Measurements from ENCODE around the gene SCAF4. TPM values are rescaled to one million over a fixed set of nuclear protein-coding genes. Genes with fewer than 3 reads are reported as not detected.

The SCAF4 gene, protein sequence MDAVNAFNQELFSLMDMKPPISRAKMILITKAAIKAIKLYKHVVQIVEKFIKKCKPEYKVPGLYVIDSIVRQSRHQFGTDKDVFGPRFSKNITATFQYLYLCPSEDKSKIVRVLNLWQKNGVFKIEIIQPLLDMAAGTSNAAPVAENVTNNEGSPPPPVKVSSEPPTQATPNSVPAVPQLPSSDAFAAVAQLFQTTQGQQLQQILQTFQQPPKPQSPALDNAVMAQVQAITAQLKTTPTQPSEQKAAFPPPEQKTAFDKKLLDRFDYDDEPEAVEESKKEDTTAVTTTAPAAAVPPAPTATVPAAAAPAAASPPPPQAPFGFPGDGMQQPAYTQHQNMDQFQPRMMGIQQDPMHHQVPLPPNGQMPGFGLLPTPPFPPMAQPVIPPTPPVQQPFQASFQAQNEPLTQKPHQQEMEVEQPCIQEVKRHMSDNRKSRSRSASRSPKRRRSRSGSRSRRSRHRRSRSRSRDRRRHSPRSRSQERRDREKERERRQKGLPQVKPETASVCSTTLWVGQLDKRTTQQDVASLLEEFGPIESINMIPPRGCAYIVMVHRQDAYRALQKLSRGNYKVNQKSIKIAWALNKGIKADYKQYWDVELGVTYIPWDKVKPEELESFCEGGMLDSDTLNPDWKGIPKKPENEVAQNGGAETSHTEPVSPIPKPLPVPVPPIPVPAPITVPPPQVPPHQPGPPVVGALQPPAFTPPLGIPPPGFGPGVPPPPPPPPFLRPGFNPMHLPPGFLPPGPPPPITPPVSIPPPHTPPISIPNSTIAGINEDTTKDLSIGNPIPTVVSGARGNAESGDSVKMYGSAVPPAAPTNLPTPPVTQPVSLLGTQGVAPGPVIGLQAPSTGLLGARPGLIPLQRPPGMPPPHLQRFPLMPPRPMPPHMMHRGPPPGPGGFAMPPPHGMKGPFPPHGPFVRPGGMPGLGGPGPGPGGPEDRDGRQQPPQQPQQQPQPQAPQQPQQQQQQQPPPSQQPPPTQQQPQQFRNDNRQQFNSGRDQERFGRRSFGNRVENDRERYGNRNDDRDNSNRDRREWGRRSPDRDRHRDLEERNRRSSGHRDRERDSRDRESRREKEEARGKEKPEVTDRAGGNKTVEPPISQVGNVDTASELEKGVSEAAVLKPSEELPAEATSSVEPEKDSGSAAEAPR
- total RNA-seq: 10 to 100 TPM; 28.2 to 48.4 (median 38.9) TPM
- polyA plus RNA-seq: 10 to 100 TPM; 10.1 to 14.5 (median 10.2) TPM
- long read RNA-seq, donor 1, full-length matches to known transcripts: 3 of 3 reads
- long read RNA-seq, donor 1, partial matches to known transcripts: 0 of 3 reads
- long read RNA-seq, donor 1, other reads (novel, unspliced or antisense): 0 of 3 reads
- long read RNA-seq, donor 2, full-length matches to known transcripts: 3 of 3 reads
- long read RNA-seq, donor 2, partial matches to known transcripts: 0 of 3 reads
- long read RNA-seq, donor 2, other reads (novel, unspliced or antisense): 0 of 3 reads

DNA sequence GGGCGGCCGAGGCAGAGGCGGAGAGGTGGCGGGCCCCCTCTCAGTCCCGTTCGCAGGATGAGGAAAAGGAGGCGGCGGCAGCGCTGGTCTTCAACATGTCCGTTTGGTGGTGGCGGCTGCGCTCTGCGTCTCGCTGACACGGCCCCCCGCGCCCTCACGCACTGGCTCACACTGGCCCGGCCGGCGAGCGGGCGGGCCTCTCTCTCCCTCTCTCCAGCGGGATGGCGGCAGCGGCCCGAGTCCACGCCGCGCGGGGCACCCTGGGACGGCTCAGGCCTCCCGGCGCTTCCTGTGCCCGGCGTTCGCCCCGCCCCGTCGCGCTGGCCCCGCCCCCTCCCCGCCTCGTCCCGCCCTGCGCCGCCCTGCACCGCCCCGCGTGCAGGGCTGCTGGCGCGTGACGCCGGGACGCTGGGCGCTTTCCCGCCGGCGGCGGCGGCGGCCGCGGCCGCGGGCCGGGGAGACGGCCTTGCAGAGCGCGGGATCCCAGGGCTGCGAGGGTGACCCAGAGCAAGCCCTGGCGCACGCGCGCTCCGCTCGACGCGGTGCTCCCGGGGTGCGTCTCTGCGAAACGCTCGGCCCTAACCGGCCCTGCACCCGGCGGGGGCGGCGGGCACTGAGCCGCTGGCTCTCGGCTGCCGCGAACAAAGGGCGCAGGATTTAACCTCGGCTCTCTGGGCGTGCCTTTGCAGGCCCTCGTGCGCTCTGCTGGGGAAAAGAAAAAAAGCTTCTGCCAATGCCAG is at the start of gene SCAF4:
TSS of gene SCAF4 (minus strand) at position 262 of the 740 bp plus-strand sequence. CDS start 426 bp downstream, outside the sequence.
- 0 to 1% (median 0%) methylated on average over 32 to 98 of the region's 98 CpGs for WGBS, 5 donors
- intact Hi-C loops (cut with DNase I; ENCODE audit: low total_unique reads): no loop called here
- Histone ChIP-seq H3K36me3 (peaks cover 0 to 6% (median 0%) of the 10 kb centered on the region in 6 donors), H3K27me3 (replicated peaks in 1 of 7) (no peaks in the 10 kb centered on the region), H3K27ac (peak within 1 kb of the TSS; percentile 95 to 99 (median 98)), H3K9me3 (no peaks in the 10 kb centered on the region), H3K4me1 (peaks cover 35 to 78% (median 58%) of the 10 kb centered on the region in 6 donors), H3K4me3 (peak within 1 kb of the TSS; percentile 82 to 98 (median 95))
- peak; percentile 98 for DNase-seq
- TF ChIP-seq, protein P1, sequence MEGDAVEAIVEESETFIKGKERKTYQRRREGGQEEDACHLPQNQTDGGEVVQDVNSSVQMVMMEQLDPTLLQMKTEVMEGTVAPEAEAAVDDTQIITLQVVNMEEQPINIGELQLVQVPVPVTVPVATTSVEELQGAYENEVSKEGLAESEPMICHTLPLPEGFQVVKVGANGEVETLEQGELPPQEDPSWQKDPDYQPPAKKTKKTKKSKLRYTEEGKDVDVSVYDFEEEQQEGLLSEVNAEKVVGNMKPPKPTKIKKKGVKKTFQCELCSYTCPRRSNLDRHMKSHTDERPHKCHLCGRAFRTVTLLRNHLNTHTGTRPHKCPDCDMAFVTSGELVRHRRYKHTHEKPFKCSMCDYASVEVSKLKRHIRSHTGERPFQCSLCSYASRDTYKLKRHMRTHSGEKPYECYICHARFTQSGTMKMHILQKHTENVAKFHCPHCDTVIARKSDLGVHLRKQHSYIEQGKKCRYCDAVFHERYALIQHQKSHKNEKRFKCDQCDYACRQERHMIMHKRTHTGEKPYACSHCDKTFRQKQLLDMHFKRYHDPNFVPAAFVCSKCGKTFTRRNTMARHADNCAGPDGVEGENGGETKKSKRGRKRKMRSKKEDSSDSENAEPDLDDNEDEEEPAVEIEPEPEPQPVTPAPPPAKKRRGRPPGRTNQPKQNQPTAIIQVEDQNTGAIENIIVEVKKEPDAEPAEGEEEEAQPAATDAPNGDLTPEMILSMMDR (IDR thresholded peaks at IDR 0.05 in 8 of 11, conservative IDR thresholded peaks at IDR 0.05 in 3 of 11): peak in 1 of 11 experiments; percentile 3
- peak; percentile 90 to 96 (median 95) for TF ChIP-seq POLR2AphosphoS5 (IDR thresholded peaks at IDR 0.05)
- TF ChIP-seq POLR2A (IDR thresholded peaks at IDR 0.05): peak; percentile 12 to 81 (median 29)

DNA sequence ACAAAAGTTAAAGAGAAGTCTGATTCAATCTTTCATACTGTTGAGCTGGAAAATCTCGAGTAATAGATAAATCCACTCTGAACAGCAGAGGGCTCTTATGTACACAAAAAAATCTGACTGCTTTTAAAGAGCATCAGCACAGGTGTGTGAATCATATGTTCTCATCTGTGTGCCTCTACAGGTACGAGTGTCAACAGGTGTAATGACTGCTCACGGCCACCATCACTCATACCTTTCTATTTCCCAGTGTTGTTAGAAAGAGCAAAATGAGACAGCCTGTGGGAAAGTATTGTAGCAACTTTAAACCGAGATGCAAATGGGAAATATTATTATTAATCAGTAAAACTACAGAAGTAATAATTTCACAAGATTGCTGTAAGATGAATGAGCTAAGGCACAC is 49.0 kb upstream of the SCAF4 start:
- TF ChIP-seq, protein P1 (IDR thresholded peaks at IDR 0.05 in 8 of 11, conservative IDR thresholded peaks at IDR 0.05 in 3 of 11): peak in 1 of 11 experiments; percentile 18
- no peak for TF ChIP-seq POLR2A (IDR thresholded peaks at IDR 0.05)
- Histone ChIP-seq H3K9me3 (no peaks in the 10 kb centered on the region), H3K27me3 (replicated peaks in 1 of 7) (no peaks in the 10 kb centered on the region), H3K36me3 (no peaks in the 10 kb centered on the region), H3K4me3 (no peak overlapping the region), H3K27ac (no peak overlapping the region), H3K4me1 (peaks cover 0 to 4% (median 0%) of the 10 kb centered on the region in 6 donors)
- DNase-seq: no peak
- intact Hi-C loops (cut with DNase I; ENCODE audit: low total_unique reads): no loop called here
- 66 to 79% (median 76%) methylated on average over 4 of the region's 4 CpGs for WGBS, 5 donors

DNA sequence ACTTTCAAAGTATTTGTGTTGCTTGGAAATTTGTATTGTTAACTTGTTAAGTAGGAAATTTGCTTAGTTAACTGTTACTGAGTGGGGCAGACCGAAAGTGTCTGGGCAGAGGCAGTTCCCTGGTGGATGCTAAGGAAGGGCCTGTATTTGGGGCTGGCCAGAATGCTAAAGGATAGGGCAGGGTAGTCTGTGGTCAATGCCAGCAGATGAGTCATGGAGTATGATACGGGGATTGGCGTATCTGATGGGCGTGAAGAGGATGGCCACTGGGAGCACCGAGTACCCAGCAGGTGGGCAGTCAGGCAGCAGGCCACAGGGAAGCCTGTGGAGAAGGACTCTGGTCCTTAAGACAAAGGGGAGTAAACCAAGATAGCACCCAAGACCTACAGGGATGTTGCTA is 46.6 kb upstream of the SCAF4 start:
- 75 to 95% (median 82%) methylated on average over 5 of the region's 5 CpGs for WGBS, 5 donors
- H3K36me3 ChIP-seq: no peaks in the 10 kb centered on the region
- intact Hi-C loops (cut with DNase I; ENCODE audit: low total_unique reads): no loop called here
- no peak overlapping the region for H3K27ac ChIP-seq
- DNase-seq: no peak
- TF ChIP-seq, protein P1 (IDR thresholded peaks at IDR 0.05 in 8 of 11, conservative IDR thresholded peaks at IDR 0.05 in 3 of 11): no peak
- TF ChIP-seq POLR2A (IDR thresholded peaks at IDR 0.05): no peak
- no peak for TF ChIP-seq POLR2AphosphoS5 (IDR thresholded peaks at IDR 0.05)
- no peaks in the 10 kb centered on the region for H3K27me3 ChIP-seq (replicated peaks in 1 of 7)
- H3K4me1 ChIP-seq: peaks cover 0 to 8% (median under 1%) of the 10 kb centered on the region in 6 donors
- H3K9me3 ChIP-seq: no peaks in the 10 kb centered on the region
- H3K4me3 ChIP-seq: no peak overlapping the region
